HG03575 (cell line): Measurements from ENCODE around the gene MRPL21.

ENCODE experiments used
- ATAC-seq: cut with Tn5 transposase; IDR thresholded peaks from one replicate; pipeline ENCODE4 v1.9.1; 2021; ENCODE audit not compliant: unreplicated experiment, insufficient number of reproducible peaks, low FRiP score; ENCODE audit errors: extremely low read depth

MRPL21 gene

GRCh38 chr11:68935516-68936357, 32.1 kb upstream of the MRPL21 start:
- ATAC-seq = no peak

DNA sequence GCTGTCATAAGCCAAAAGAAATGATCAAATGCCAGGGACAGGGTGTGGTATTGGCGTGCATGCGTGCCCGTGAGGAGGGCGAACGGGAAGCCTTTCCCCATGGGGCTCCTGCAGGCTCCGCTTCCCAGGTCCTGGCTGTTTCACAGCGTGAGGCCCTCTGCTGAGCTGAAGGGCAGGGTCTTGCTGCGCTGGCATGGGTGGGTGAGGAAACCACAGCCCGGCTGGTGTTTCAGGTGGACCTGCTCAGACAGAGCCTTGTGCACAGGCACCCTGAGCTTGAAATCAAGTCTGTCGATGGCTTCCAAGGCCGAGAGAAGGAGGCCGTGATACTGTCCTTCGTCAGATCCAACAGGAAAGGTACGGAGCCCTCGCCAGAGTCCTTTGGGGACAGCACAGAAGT, 31.4 kb upstream of the MRPL21 start:
- no peak for ATAC-seq

GRCh38 chr11:68934666-68935065, 31.0 kb upstream of the MRPL21 start:
- no peak for ATAC-seq

- ATAC-seq = no peak
Observed at GRCh38 chr11:68934321-68934645, 30.7 kb upstream of the MRPL21 start.

- ATAC-seq = no peak
Observed at GRCh38 chr11:68933605-68934320, 30.1 kb upstream of the MRPL21 start.

DNA sequence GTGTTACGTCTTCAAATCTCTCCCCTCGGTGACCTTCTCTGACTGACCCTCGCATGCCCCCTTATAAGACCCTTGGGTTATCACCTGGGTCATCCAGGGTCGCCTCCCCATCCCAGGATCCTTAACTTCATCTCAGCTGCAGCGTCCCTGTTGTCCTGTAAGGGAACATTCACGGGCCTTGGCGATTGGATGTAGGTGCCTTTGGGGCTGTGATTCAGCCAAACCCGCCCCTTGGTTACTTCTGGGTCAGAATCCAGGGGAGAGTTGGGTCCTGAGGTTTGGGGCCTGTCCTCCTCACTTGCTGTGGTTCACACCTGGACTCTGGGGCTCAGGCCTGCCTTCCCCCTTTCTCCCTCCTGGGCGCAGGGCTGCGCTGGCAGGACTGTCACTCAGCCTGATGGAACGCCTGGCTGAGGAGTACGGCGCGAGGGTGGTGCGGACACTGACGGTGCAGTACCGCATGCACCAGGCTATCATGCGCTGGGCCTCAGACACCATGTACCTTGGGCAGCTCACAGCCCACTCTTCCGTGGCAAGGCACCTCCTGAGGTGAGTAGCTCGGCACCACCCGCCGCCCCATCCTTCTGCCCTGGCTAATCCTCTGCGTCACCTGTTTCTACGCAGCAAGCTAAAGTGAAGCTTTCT, 29.4 kb upstream of the MRPL21 start:
- ATAC-seq = no peak

GRCh38 chr11:68932358-68932757, 28.7 kb upstream of the MRPL21 start:
- ATAC-seq = no peak

DNA sequence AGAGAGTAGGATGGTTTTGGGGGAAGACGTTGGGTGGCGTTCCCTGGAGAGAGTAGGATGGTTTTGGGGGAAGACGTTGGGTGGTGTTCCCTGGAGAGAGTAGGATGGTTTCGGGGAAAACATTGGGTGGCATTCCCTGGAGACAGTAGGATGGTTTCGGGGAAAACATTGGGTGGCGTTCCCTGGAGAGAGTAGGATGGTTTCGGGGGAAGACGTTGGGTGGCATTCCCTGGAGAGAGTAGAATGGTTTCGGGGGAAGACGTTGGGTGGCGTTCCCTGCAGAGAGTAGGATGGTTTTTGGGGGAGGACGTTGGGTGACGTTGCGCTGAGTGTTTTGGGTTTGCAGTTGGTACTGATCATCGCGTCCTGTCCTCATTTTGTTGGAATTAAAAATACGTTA, 28.3 kb upstream of the MRPL21 start:
- ATAC-seq = no peak

DNA sequence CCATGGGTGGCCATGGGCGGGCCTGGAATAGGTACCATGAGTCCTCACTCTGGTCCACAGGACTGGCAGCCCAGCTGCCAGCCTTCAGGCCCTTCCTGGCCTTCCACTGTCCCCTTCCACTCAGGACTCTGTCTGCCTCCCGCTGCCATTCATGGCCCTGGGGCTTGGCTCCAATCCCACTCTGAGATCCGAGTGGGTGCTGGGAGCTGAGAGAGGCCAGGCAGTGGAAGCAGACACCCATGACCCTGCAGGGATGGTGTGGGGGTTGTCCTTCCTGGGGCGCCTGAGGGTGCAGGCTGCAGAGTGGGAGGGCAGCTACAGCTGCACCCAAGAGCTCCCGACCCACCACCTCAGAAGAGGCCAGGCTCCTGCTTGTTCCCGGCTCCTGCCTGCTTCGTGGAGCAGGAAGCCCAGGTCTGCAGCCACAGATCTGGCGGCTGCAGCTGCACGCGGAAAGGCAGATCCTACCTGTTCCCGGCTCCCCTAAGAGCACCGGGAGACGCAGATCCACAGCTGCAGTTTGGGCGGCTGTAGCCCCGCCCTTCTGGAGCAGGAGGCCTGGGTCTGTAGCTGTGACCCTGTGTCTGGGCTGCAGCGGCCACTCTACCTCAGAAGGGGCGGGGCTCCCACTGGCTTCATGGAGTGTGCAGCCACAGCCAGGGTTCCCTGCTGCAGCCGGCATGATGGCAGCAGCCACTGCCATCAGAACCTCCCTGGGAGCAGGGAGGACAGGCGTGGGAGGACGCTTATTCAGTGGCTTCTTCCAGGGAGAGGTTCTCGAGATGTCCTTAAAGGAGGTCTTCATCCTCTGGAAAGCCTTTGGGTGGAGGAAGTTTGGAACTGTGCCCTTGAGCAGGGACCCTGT, 27.6 kb upstream of the MRPL21 start:
- ATAC-seq = no peak

- ATAC-seq = no peak
Observed at GRCh38 chr11:68929706-68930570, 26.3 kb upstream of the MRPL21 start.

DNA sequence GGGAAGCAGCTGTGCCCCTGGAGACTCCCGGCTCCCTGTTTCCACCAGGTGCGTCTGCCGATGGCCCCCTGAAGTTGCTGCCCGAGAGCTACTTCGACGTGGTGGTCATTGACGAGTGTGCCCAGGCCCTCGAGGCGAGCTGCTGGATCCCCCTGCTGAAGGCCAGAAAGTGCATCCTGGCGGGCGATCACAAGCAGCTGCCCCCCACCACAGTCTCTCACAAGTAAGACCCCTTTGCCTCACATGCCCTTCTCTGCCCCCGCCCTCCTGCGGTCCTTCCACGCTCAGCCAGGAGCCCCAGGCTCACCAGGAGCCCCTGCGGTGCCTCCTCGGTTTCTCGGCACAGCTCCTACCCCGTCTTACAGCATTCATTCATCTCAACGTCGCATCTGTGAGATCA, 25.5 kb upstream of the MRPL21 start:
- no peak for ATAC-seq

GRCh38 chr11:68928136-68928880, 24.7 kb upstream of the MRPL21 start:
- ATAC-seq = no peak

GRCh38 chr11:68927280-68928135, 23.9 kb upstream of the MRPL21 start:
- ATAC-seq = no peak

GRCh38 chr11:68925611-68926010, 22.0 kb upstream of the MRPL21 start:
- ATAC-seq = no peak

DNA sequence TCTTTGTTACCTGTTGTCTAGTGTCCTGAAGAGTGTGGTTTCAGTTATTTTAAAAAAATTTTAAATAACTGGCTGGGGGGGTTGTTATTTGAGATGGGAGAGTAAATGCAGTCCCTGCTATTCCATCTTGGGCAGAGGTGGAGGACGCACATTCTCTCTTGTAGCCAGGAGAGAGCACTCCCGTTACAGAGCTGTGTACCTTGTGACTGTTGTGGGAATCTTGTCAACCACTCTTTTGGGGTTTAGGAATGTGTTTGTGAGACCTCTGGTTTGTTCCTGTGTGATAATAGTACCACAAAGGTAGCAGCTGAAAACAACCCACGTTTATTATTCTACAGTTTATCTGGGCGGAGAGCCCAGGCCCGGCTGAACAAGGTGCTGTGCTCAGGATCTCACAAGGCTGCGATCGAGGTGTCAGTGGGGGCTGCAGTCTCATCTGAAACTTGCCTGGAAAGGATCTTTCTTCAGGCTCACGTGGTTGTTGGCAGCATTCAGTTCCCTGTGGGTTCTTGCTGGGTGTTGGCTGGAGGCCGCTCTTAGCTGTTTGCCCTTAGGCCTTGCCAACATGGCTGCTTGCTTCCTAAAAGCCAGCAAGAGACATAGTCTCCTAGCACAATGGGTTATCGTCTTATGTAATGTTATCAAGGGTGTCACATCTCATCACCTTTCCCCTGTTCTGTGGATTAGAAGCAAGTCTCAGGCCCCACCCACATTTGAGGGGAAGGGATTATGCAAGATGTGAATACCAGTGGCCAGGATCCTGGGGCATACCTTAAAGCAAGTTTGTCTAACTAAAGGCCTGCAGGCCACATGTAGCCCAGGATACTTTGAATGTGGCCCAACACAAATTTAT, 20.7 kb upstream of the MRPL21 start:
- no peak for ATAC-seq

DNA sequence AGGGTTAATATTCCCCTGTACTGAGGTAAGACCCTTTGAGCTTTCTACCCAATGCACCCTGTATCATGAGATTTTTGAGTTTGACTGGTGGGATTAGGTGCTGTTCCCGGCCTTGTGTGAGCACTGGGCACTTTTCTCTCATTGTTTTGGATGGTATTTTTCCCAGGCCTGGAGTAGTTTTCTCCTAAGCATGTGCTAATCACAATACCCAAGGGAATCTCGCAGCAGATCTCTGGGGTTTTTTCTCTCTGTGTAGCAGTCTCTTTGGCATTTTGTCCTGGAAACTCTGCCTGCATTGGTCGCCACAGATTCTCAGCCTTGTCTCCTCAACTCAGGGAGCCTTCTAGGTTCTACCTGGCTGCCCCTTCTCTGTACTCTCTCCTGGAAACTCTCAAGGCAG, 20.0 kb upstream of the MRPL21 start:
- ATAC-seq = no peak
